ENCODE data around the gene ME3.

ME3 gene

DNA sequence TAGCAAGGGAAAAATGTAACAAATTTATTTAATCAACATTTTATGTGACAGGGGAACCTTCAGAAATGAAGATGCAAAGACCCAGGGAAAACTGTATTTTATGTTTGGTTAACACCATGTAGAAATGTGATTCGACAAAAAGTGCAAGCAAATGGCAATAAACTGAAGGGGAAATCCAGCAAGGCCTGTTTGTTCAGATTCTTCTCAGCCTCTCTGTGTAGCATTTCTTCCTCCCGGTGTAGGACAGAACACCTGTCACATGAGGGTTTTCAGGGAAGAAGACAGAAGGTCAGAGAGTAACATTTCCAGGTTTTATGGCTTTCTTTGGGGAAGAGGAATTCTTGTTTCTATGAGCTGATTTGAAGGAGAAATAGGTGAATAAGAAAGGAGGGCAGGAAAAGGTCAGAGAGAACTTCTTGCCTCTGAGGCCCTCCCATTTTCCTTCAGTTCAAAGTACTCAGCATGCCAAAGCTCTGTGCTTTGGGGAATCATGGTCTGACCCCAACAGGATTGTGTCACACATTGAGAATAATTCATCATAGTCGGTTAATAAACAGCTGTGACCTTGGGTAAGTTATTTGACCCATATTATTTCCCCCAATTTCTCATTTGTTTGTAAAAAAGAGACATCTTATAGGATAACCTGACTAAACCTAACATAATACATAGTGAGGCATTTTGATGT lies 45.5 kb upstream of the ME3 start:
- no peak overlapping the region for H3K4me3 ChIP-seq (ENCODE audit: control insufficient read depth, low read depth, low read length)
- no peak for DNase-seq (ENCODE audit: low read depth)
- TF ChIP-seq, protein P1, sequence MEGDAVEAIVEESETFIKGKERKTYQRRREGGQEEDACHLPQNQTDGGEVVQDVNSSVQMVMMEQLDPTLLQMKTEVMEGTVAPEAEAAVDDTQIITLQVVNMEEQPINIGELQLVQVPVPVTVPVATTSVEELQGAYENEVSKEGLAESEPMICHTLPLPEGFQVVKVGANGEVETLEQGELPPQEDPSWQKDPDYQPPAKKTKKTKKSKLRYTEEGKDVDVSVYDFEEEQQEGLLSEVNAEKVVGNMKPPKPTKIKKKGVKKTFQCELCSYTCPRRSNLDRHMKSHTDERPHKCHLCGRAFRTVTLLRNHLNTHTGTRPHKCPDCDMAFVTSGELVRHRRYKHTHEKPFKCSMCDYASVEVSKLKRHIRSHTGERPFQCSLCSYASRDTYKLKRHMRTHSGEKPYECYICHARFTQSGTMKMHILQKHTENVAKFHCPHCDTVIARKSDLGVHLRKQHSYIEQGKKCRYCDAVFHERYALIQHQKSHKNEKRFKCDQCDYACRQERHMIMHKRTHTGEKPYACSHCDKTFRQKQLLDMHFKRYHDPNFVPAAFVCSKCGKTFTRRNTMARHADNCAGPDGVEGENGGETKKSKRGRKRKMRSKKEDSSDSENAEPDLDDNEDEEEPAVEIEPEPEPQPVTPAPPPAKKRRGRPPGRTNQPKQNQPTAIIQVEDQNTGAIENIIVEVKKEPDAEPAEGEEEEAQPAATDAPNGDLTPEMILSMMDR (IDR thresholded peaks at IDR 0.05; ENCODE audit: control insufficient read depth, insufficient read depth, low read depth, low read length, missing control alignments): no peak

DNA sequence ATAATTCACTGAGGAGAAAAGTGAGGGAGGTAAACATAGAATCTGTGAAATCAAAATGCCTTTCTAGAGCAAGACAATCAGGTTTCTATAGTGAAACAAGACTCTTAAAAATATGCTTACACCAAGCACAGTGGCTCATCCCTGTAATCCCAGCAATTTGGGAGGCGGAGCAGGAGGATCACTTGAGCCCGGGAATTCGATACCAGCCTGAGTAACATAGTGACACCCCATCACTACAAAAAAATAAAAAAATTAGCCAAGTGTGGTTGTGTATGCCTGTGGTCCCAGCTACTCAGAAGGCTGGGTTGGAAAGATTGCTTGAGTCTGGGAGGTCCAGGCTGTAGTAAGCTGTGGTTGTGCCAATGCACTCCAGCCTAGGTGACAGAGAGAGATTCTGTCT lies 43.2 kb upstream of the ME3 start:
- H3K4me3 ChIP-seq (ENCODE audit: control insufficient read depth, low read depth, low read length): no peak overlapping the region
- no peak for DNase-seq (ENCODE audit: low read depth)
- TF ChIP-seq, protein P1 (IDR thresholded peaks at IDR 0.05; ENCODE audit: control insufficient read depth, insufficient read depth, low read depth, low read length, missing control alignments): no peak

DNA sequence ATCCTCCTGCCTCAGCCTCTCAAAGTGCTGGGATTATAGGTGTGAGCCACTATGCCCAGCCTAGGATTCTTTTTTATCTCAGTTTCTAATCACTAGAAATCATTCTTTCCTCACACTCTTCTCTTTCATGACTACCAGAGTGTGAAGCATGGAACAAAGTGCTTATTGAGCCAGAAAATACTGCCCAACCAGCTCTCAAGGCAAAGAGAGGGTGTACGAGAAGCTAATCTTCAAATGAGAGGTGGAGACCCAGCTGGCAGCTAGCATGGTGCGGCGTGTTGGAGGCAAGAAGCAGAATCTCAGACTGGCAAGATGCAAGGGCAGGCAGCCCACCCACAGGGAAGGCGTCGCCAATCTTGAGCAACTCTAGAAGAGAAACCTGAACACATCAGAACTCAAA lies 41.1 kb upstream of the ME3 start:
- TF ChIP-seq, protein P1 (IDR thresholded peaks at IDR 0.05; ENCODE audit: control insufficient read depth, insufficient read depth, low read depth, low read length, missing control alignments): no peak
- no peak overlapping the region for H3K4me3 ChIP-seq (ENCODE audit: control insufficient read depth, low read depth, low read length)
- DNase-seq (ENCODE audit: low read depth): no peak

DNA sequence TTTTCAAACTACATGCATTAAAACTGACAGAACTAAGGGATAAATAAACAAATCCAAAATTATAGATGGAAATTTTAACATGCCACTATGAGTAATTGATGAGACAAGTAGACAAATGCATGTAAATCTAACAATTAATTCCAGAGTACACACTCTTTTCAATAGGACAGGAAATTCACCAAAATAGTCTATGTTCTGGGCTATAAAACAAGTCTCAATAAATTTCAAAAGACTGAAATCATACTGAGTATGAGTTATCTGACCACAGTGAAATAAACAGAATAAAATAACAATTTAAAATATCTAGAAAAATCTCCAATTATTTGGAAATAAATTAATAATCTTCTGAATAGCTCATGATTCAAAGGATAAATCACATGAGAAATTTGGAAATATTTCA lies 38.5 kb upstream of the ME3 start:
- DNase-seq (ENCODE audit: low read depth): no peak
- TF ChIP-seq, protein P1 (IDR thresholded peaks at IDR 0.05; ENCODE audit: control insufficient read depth, insufficient read depth, low read depth, low read length, missing control alignments): no peak
- no peak overlapping the region for H3K4me3 ChIP-seq (ENCODE audit: control insufficient read depth, low read depth, low read length)

DNA sequence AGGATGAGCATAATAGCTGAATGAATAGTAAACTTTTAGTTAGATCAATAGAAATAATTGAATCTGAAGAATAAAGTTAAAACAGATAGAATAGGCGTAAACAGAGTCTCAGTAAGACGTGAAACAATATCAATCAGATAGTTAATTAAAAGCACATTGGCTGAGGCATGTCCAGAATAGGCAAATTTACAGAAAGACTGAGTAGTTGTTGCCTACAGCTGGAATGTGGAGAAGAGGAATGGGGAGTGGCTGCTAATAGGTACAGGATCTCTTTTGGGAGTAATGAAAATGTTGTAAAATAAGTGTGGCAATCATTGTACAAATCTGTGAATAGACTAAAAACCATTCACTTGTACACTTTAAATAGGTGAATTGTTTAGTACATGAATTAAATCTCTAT lies 36.3 kb upstream of the ME3 start:
- no peak overlapping the region for H3K4me3 ChIP-seq (ENCODE audit: control insufficient read depth, low read depth, low read length)
- no peak for DNase-seq (ENCODE audit: low read depth)
- TF ChIP-seq, protein P1 (IDR thresholded peaks at IDR 0.05; ENCODE audit: control insufficient read depth, insufficient read depth, low read depth, low read length, missing control alignments): no peak

DNA sequence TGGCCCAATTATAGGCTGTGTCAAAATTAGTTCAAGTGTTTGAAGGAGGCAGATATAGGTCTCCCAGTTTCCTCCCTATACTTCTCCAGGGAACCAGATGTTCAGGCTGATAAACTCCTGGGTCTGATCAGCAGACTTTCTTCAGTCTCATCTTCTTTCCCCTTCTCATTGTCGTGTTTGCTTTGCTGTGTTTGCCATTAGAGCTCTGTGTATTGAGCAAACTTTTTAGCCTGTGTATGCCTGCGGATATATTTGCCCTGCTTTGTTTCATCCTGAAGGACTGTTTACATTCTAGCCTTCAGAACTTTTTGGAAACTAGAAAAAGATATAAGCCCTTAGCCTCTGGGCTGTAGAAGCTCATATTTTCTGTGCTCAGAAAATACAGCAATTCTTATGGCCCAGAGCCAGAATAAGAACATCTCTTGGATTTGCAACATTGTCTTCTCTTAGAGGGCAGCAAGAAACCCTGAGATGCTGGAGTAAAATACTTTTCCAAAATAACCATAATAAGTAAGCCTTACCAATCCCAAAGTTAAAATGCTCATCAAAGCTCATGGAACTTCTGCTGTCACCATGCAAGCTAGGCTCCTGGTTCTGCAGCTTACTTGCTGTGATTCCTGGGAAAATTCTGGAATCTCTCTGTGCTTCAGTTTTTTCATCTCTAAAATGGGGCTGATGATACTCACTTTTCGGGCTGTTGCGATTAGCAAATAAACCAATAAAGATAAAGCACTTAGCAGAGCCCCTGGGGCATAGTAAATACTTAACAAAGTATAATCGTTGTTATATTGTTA lies 34.1 kb upstream of the ME3 start:
- no peak for DNase-seq (ENCODE audit: low read depth)
- TF ChIP-seq, protein P1 (IDR thresholded peaks at IDR 0.05; ENCODE audit: control insufficient read depth, insufficient read depth, low read depth, low read length, missing control alignments): no peak
- H3K4me3 ChIP-seq (ENCODE audit: control insufficient read depth, low read depth, low read length): no peak overlapping the region

All from AG09309 (cell line).